GM19467 (cell line): Measurements from ENCODE around the gene SMAD3.
"Not testable (repeated sequence)": the region's sequence is repeated elsewhere in the genome, so short reads cannot be mapped to it uniquely, and the experiment has no call there.

Experiments
- ATAC-seq: cut with Tn5 transposase; IDR thresholded peaks from one replicate; pipeline ENCODE4 v1.9.1; 2021; ENCODE audit warnings: mild to moderate bottlenecking, moderate library complexity; ENCODE audit not compliant: unreplicated experiment

Gene SMAD3

GRCh38 chr15:67107014-67107812 is 41.8 kb downstream of the SMAD3 start:
- ATAC-seq: no peak

GRCh38 chr15:67108122-67108961 is 42.9 kb downstream of the SMAD3 start:
- ATAC-seq: no peak

GRCh38 chr15:67109141-67110034 is 44.0 kb downstream of the SMAD3 start:
- peak; percentile 71 for ATAC-seq

- ATAC-seq: no peak
Observed at GRCh38 chr15:67110361-67110781, 45.0 kb downstream of the SMAD3 start.

DNA sequence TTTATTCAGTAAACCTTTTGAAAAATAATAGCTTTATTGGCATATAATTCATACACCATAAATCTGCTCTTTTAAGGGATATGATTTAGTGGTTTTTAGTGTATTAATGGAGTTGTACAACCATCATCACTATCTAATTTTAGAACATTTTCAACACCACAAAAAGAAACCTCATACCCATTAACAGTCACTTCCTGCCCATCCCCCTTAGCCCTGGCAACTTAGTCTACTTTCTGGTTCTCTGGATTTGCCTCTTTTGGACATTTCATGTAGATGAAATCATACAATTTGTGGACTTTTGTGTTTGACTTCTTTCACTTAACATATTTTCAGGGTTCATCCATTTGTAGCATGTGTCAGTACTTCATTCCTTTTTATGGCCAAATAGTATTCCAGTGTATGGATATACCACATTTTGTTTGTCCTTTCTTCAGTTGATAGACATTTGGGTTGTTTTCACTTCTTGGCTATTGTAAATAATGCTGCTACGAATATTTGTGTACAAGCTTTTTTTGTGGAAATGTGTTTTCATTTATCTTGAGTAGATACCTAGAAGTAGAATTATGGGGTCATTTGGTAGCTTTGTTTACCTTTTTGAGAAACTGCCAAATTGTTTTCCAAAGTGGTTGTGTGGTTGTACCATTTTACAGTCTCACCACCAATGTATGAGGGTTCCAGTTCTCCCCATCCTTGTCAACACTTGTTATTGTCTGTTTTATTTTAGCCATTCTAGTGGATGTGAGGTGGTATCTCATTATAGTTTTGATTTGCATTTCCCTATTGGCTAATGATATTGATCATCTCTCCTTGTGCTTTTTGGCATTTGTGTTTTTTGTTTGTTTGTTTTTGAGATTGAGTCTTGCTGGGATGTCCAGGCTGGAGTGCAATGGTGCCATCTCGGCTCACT is 45.8 kb downstream of the SMAD3 start:
- ATAC-seq: no peak

GRCh38 chr15:67114046-67114445 is 48.6 kb downstream of the SMAD3 start:
- no peak for ATAC-seq

- no peak for ATAC-seq
Observed at GRCh38 chr15:67114846-67115585, 49.6 kb downstream of the SMAD3 start.

GRCh38 chr15:67115586-67115969 is 50.2 kb downstream of the SMAD3 start:
- ATAC-seq: no peak

GRCh38 chr15:67116742-67117141 is 51.3 kb downstream of the SMAD3 start:
- no peak for ATAC-seq

GRCh38 chr15:67117370-67117769 is 52.0 kb downstream of the SMAD3 start:
- no peak for ATAC-seq

- no peak for ATAC-seq
Observed at GRCh38 chr15:67118808-67119207, 53.4 kb downstream of the SMAD3 start.

- no peak for ATAC-seq
Observed at GRCh38 chr15:67119238-67119846, 53.9 kb downstream of the SMAD3 start.

GRCh38 chr15:67120009-67120838 is 54.8 kb downstream of the SMAD3 start:
- ATAC-seq: no peak

DNA sequence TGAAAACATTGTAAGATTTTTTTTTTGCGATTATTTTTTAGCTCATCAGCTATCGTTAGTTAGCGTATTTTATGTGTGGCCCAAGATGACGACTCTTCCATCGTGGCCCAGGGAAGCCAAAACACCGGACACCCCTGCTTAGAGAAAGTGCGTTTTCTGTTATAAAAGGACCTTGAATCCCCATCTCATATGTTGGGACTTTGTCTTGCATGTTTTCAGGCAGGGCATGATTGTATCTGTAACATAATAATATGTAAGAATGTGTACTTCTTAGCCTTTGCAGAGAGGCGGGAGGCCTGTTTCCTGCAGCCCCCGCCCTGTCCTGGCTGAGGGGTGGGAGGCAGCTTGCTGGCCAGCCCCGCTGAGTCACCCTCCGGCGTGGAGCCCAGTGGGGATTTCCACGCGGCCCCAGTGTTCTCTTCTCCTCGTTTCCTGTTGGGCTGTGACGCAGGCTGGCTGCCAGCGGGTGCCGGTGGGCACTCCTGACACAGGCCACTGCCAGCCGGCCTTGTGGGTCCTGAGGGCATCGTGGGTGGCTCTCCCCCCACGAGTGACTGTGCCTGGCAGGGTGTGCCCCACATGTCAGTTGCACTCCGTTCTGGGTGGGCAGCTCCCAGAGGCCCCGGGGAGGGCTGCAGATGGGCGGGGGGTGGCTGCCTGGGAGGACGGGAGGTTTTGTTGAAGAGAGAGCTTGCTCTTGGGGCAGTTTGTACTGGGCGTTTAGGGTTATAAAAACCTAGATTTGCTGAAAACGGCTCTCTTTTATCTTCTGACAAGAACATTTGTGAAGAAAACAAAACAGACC is 55.6 kb downstream of the SMAD3 start:
- peak; percentile 44 for ATAC-seq

DNA sequence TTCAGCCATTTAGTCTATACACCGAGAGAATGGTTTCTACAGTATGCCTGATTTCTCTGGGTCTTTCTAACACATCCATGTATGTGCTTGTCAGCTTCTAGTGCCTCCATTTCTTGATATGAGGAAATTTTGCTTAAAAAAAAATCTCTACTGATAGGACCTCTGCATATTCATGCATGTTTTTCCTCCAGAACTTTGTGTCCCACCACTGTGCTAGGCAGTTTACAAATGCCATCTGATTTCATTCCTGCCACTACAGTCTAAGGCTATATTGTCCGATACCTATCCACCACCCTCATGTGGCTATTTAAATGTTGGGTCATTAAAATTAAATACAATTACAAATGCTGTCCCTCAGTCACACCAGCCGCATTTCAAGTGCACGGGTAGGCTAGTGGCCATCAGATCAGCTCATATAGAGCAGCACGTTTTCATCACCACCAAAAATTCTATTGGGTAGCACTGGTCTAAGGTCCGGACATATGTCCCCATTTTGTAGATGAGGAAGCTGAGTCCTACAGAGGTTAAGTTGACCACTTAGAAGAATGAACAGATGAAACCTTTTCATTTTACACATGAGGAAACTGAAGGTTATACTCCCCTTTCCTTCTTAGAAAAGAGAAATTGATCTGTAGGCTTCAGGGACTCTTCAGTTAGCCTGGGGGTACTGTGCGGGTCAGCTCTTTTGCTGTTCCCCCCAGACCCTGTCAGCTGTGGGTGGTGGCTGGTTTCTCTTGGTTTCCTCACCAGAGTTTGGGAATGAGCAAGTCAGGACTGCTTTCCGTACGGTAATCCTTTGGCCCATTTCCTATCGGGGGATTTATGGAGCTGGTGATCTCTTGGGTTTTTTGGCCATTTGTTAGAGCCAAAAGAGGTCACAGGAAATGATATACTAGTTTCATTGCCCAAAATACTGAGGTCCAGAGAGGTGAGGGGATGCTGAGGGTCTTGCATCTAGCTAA is 56.5 kb downstream of the SMAD3 start:
- ATAC-seq: no peak

GRCh38 chr15:67122816-67123215 is 57.4 kb downstream of the SMAD3 start:
- not testable (repeated sequence) for ATAC-seq
